Astrocyte of the cerebellum (primary cell): ENCODE measurements around the gene EHD1.

Experiments used
- DNase-seq: peaks from one replicate; pipeline ENCODE4 v3.0.0-alpha.2; 2011; ENCODE audit warnings: low read depth
- H3K4me3 ChIP-seq: 2 replicates; pipeline ENCODE4 v1.5.1; 2011; ENCODE audit warnings: mild to moderate bottlenecking, low read depth, low read length, moderate library complexity
- CTCF ChIP-seq: IDR thresholded peaks from 2 replicates; pipeline ENCODE4 v1.5.1; 2012; ENCODE audit warnings: low read length, low read depth, moderate library complexity, mild to moderate bottlenecking; ENCODE audit errors: missing control alignments
- in situ Hi-C: cut with HindIII; loops from 2 replicates; pipeline ENCODE4 v1.10.0; 2017; ENCODE audit warnings: low sequenced_read_pairs

Gene EHD1

GRCh38 chr11:64888406-64888728 is 9.9 kb upstream of the EHD1 start:
- no peak overlapping the region for H3K4me3 ChIP-seq
- no peak for DNase-seq
- no peak for TF ChIP-seq CTCF
- in situ Hi-C loops = no loop called here

GRCh38 chr11:64887757-64888405 is 9.5 kb upstream of the EHD1 start:
- TF ChIP-seq CTCF = peak; percentile 89
- no peak overlapping the region for H3K4me3 ChIP-seq
- in situ Hi-C loops = no loop called here
- no peak for DNase-seq

GRCh38 chr11:64887234-64887756 is 8.9 kb upstream of the EHD1 start:
- no peak for DNase-seq
- no peak for TF ChIP-seq CTCF
- in situ Hi-C loops = no loop called here
- H3K4me3 ChIP-seq = no peak overlapping the region

GRCh38 chr11:64885367-64886286 is 7.2 kb upstream of the EHD1 start:
- in situ Hi-C loops = no loop called here
- no peak overlapping the region for H3K4me3 ChIP-seq
- no peak for DNase-seq
- TF ChIP-seq CTCF = no peak

GRCh38 chr11:64884019-64884418 is 5.6 kb upstream of the EHD1 start:
- no peak for TF ChIP-seq CTCF
- DNase-seq = no peak
- H3K4me3 ChIP-seq = no peak overlapping the region

GRCh38 chr11:64883575-64883974 is 5.2 kb upstream of the EHD1 start:
- no peak for TF ChIP-seq CTCF
- in situ Hi-C loops = no loop called here
- DNase-seq = no peak
- H3K4me3 ChIP-seq = no peak overlapping the region

More at GRCh38 chr11:64884019-64884418, 5.6 kb upstream of the EHD1 start:
- in situ Hi-C loops = no loop called here
